Pancreas (tissue), 10 donors: Measurements from ENCODE around the gene GNG8. TPM values are rescaled to one million over a fixed set of nuclear protein-coding genes. Genes with fewer than 3 reads are reported as not detected.
"Not testable (repeated sequence)": the region's sequence is repeated elsewhere in the genome, so short reads cannot be mapped to it uniquely, and the experiment has no call there.

Source experiments
- ATAC-seq, 4 donors: fragments of 200-7000 bp; cut with Tn5 transposase; one replicate each; pipeline versions ENCODE4 v1.8.0 to v1.9.1; 2020; ENCODE audit warnings: mild to moderate bottlenecking in 4 of 4, moderate library complexity in 4 of 4
- DNase-seq, 6 donors: peaks; one replicate each; pipeline ENCODE4 v3.0.0-alpha.2; 2020
- FAIRE-seq: peaks from 2 replicates; lab custom pipeline; 2012; peaks lifted over from hg19 to GRCh38; lab: Jason Lieb, UNC
- H3K27ac ChIP-seq, 4 donors: fragments of 200-600 bp; sonication (generic); 1 replicate in 3 of 4; 2 replicates in 1 of 4; pipeline versions ENCODE4 v1.5.0 to v1.8.0; 2020
- H3K27me3 ChIP-seq, 4 donors: fragments of 200-600 bp; one replicate each; pipeline ENCODE4 v1.8.0; 2021
- H3K36me3 ChIP-seq, 3 donors: fragments of 200-600 bp; sonication (generic) in 1 of 3; one replicate each; pipeline versions ENCODE4 v1.5.0 to v1.8.0; 2020 to 2021
- H3K4me1 ChIP-seq, 3 donors: fragments of 200-600 bp; one replicate each; pipeline ENCODE4 v1.8.0; 2021
- H3K4me3 ChIP-seq, 4 donors: fragments of 200-600 bp; sonication (generic) in 2 of 4; one replicate each; pipeline versions ENCODE4 v1.5.0 to v1.8.0; 2020 to 2021
- H3K9me3 ChIP-seq, 4 donors: fragments of 200-600 bp; one replicate each; pipeline ENCODE4 v1.8.0; 2021
- WGBS, 2 donors: extraction: QIAGEN DNeasy Blood & Tissue Kit; methylation state at CpG; one replicate each; pipeline ENCODE4 v1.1.7; 2013; 5-methylcytosine and 5-hydroxymethylcytosine counted together
- intact Hi-C, 3 donors: fragments of 100-400 bp; cut with DNase I; formaldehyde crosslinking; loops; one replicate each; pipeline versions ENCODE4 v1.11.1 to v1.14.2; 2022
- polyA plus RNA-seq, 2 donors: library from polyadenylated mRNA; stranded (reverse); fragments of 200-250 nt; gene quantifications; one replicate each; pipeline ENCODE4 v1.2.3, GENCODE V29; 2013
- total RNA-seq, 6 donors: library from RNA; stranded (reverse); fragmentation: NEBNext Ultra II Directional in 4 of 6; extraction: Animal tissue kit (Norgen Biotek cat#: 25700) in 4 of 6; gene quantifications; one replicate each; pipeline versions ENCODE4 v1.2.1 to v1.2.4, GENCODE V29; 2021 to 2023
- TF ChIP-seq, protein P1 (sequence below), 4 donors: fragments of 200-600 bp; sonication (generic) in 3 of 4; IDR thresholded peaks; one replicate each; pipeline versions ENCODE4 v1.5.0 to v1.8.0; 2021; ENCODE audit warnings: antibody characterized with exemption in 4 of 4
- donor health status: healthy with polysubstance abuse.
- donor health status: DM: no; HTN: no; CAD: no; lungs with moderate emphysema.
- donor health status: DM: no; HTN: no; CAD: no.
- donor health status: control.
- donor health status: control.
- donor health status: Bipolar disorder and iron deficiency.
- donor health status: DM: yes; HTN: yes; CAD: no.
- donor health status: DM: no; HTN: no; CAD: no.
- donor health status: DM: no; HTN: no; CAD: no.
- donor health status: DM: yes; HTN: yes; CAD: no.

GNG8 gene
- total and polyA plus RNA-seq, 8 donors = not detected

GRCh38 chr19:46633130-46633529 lies 2.9 kb downstream of the GNG8 start:
- no peak for FAIRE-seq
- DNase-seq = no peak
- H3K27ac ChIP-seq = no peak overlapping the region
- no peaks in the 10 kb centered on the region for H3K27me3 ChIP-seq
- 70 to 75% methylated on average over 3 of the region's 3 CpGs for WGBS, 2 donors
- intact Hi-C loops = no loop called here
- H3K9me3 ChIP-seq = no peaks in the 10 kb centered on the region
- no peak for ATAC-seq
- TF ChIP-seq, protein P1, sequence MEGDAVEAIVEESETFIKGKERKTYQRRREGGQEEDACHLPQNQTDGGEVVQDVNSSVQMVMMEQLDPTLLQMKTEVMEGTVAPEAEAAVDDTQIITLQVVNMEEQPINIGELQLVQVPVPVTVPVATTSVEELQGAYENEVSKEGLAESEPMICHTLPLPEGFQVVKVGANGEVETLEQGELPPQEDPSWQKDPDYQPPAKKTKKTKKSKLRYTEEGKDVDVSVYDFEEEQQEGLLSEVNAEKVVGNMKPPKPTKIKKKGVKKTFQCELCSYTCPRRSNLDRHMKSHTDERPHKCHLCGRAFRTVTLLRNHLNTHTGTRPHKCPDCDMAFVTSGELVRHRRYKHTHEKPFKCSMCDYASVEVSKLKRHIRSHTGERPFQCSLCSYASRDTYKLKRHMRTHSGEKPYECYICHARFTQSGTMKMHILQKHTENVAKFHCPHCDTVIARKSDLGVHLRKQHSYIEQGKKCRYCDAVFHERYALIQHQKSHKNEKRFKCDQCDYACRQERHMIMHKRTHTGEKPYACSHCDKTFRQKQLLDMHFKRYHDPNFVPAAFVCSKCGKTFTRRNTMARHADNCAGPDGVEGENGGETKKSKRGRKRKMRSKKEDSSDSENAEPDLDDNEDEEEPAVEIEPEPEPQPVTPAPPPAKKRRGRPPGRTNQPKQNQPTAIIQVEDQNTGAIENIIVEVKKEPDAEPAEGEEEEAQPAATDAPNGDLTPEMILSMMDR (IDR thresholded peaks at IDR 0.05) = no peak
- H3K4me1 ChIP-seq = peaks cover 0 to 4% (median 0%) of the 10 kb centered on the region in 3 donors
- H3K36me3 ChIP-seq = no peaks in the 10 kb centered on the region
- H3K4me3 ChIP-seq = no peak overlapping the region

DNA sequence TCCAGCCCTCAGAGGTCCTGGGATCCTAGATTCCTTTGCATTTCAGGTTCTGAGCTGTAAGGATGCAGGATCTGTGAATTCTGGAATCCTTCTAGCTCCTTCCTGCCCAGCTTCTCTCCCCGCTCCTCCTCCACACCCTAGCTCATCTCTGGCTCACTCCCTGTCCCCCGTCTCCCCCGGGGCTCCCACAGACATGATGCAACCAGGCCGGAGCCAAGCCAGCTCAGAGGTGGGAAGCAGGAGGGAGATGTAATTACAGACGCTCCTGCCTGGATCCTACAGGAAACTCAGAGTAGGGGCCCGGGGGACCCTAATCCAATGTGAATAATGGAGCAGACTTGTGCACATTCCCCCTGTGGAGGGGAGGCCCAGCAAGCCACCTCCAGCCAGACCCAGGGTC lies 4.5 kb downstream of the GNG8 start:
- intact Hi-C loops = no loop called here
- no peak overlapping the region for H3K4me3 ChIP-seq
- TF ChIP-seq, protein P1 (IDR thresholded peaks at IDR 0.05) = no peak
- peaks cover 0 to 4% (median 0%) of the 10 kb centered on the region in 3 donors for H3K4me1 ChIP-seq
- H3K27ac ChIP-seq = no peak overlapping the region
- no peaks in the 10 kb centered on the region for H3K27me3 ChIP-seq
- FAIRE-seq (no peak), ATAC-seq (no peak), DNase-seq (no peak)
- H3K9me3 ChIP-seq = no peaks in the 10 kb centered on the region
- WGBS, 2 donors = 59 to 79% methylated on average over 6 of the region's 6 CpGs
- H3K36me3 ChIP-seq = no peaks in the 10 kb centered on the region

DNA sequence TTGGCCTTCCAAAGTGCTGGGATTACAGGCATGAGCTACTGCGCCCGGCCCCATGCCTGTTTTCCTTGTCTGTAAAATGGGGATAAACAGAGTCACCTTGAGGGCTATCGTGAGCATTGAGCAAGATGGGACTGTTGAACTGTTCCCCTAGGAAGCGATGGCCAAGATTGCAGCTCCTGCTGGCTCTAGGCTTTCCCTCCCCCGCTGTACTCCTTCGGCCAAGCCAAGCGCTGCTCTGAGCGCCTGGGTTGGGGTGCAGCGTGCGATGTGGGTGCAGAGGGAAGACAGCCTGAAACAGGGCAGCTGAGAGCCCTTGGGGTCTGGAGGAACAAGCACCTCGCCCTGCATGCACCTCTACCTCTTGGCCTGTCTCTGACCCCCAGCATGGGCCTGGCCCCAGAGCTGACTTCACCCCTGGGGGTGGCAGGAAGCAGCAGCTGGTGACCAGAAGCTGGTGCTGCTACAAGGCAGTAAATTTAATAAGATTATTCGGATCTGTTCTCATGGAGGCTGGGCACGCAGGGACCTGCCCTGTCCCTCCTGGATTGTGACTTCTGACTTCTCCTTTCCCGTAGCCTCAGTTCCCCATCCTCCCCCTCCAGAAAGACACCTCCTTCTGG lies 5.3 kb downstream of the GNG8 start:
- intact Hi-C loops = no loop called here
- Histone ChIP-seq H3K27me3 (no peaks in the 10 kb centered on the region), H3K9me3 (no peaks in the 10 kb centered on the region), H3K4me3 (no peak overlapping the region), H3K27ac (no peak overlapping the region), H3K36me3 (no peaks in the 10 kb centered on the region), H3K4me1 (peaks cover 0 to 4% (median 0%) of the 10 kb centered on the region in 3 donors)
- TF ChIP-seq, protein P1 (IDR thresholded peaks at IDR 0.05) = no peak
- ATAC-seq = no peak
- 88 to 91% methylated on average over 14 of the region's 14 CpGs for WGBS, 2 donors
- FAIRE-seq = no peak
- DNase-seq = no peak

- TF ChIP-seq, protein P1 (IDR thresholded peaks at IDR 0.05) = no peak
- H3K4me3 ChIP-seq = no peak overlapping the region
- WGBS, 2 donors = 64 to 68% methylated on average over 15 of the region's 15 CpGs
- intact Hi-C loops = no loop called here
- ATAC-seq (peak in 2 of 4 donors; percentile 26 to 33), DNase-seq (peak in 3 of 6 donors; percentile 39 to 70 (median 55)), FAIRE-seq (no peak)
- H3K27ac ChIP-seq = peak overlapping the region in 1 of 4 donors; percentile 8
- no peaks in the 10 kb centered on the region for H3K9me3 ChIP-seq
- H3K27me3 ChIP-seq = no peaks in the 10 kb centered on the region
- peaks cover 0 to 4% (median 0%) of the 10 kb centered on the region in 3 donors for H3K4me1 ChIP-seq
- no peaks in the 10 kb centered on the region for H3K36me3 ChIP-seq
Observed at GRCh38 chr19:46629546-46630025, 6.4 kb downstream of the GNG8 start.

GRCh38 chr19:46628970-46629369 lies 7.0 kb downstream of the GNG8 start:
- ATAC-seq, H3K4me1 ChIP-seq, DNase-seq, intact Hi-C loops, FAIRE-seq, H3K27me3 ChIP-seq, H3K9me3 ChIP-seq, H3K4me3 ChIP-seq, H3K36me3 ChIP-seq, H3K27ac ChIP-seq: not testable (repeated sequence)
- WGBS, 2 donors = 89% methylated on average over 7 of the region's 7 CpGs
